Osteocyte (in vitro differentiated cells): Measurements from ENCODE around the gene ZNF57. TPM values are rescaled to one million over a fixed set of nuclear protein-coding genes. Genes with fewer than 3 reads are reported as not detected.

Experiments used
- DNase-seq: peaks from one replicate; pipeline ENCODE4 v3.0.0; 2021; ENCODE audit warnings: mixed read lengths; ENCODE audit not compliant: unreplicated experiment; ENCODE audit errors: extremely low spot score
- H3K27ac Mint-ChIP-seq: one replicate; pipeline ENCODE4 v1.8.0; 2021; ENCODE audit warnings: mild to moderate bottlenecking, mixed read lengths; ENCODE audit not compliant: unreplicated experiment
- H3K27me3 Mint-ChIP-seq: one replicate; pipeline ENCODE4 v1.8.0; 2021; ENCODE audit warnings: mixed read lengths; ENCODE audit not compliant: unreplicated experiment
- H3K36me3 Mint-ChIP-seq: one replicate; pipeline ENCODE4 v1.8.0; 2021; ENCODE audit warnings: mixed read lengths; ENCODE audit not compliant: unreplicated experiment
- H3K4me1 Mint-ChIP-seq: one replicate; pipeline ENCODE4 v1.8.0; 2021; ENCODE audit warnings: mixed read lengths; ENCODE audit not compliant: unreplicated experiment
- H3K4me3 Mint-ChIP-seq: one replicate; pipeline ENCODE4 v1.8.0; 2021; ENCODE audit warnings: mild to moderate bottlenecking, moderate library complexity, mixed read lengths; ENCODE audit not compliant: unreplicated experiment
- H3K9me3 Mint-ChIP-seq: one replicate; pipeline ENCODE4 v1.8.0; 2021; ENCODE audit warnings: mixed read lengths; ENCODE audit not compliant: unreplicated experiment
- CTCF ChIP-seq: fragments of 200-600 bp; sonication (generic); IDR thresholded peaks from 2 replicates; pipeline ENCODE4 v1.5.0; 2021; ENCODE audit warnings: antibody characterized with exemption, mild to moderate bottlenecking, moderate library complexity
- total RNA-seq: library from RNA; stranded (reverse); gene quantifications from 2 replicates; pipeline ENCODE4 v1.2.1, GENCODE V29; 2021

The ZNF57 gene
- total RNA-seq, 1 donor from 2014 or later = 4.0 TPM

- peaks cover 33% of the 10 kb centered on the region for H3K36me3 Mint-ChIP-seq
- no peak for DNase-seq
- peaks cover 18% of the 10 kb centered on the region for H3K9me3 Mint-ChIP-seq
- H3K27ac Mint-ChIP-seq = no peak overlapping the region
- H3K4me3 Mint-ChIP-seq = no peak overlapping the region
- TF ChIP-seq CTCF = no peak
- peaks cover 7% of the 10 kb centered on the region for H3K4me1 Mint-ChIP-seq
- no peaks in the 10 kb centered on the region for H3K27me3 Mint-ChIP-seq
These were observed 11.6 kb downstream of the ZNF57 start for GRCh38 chr19:2912306-2912705.

DNA sequence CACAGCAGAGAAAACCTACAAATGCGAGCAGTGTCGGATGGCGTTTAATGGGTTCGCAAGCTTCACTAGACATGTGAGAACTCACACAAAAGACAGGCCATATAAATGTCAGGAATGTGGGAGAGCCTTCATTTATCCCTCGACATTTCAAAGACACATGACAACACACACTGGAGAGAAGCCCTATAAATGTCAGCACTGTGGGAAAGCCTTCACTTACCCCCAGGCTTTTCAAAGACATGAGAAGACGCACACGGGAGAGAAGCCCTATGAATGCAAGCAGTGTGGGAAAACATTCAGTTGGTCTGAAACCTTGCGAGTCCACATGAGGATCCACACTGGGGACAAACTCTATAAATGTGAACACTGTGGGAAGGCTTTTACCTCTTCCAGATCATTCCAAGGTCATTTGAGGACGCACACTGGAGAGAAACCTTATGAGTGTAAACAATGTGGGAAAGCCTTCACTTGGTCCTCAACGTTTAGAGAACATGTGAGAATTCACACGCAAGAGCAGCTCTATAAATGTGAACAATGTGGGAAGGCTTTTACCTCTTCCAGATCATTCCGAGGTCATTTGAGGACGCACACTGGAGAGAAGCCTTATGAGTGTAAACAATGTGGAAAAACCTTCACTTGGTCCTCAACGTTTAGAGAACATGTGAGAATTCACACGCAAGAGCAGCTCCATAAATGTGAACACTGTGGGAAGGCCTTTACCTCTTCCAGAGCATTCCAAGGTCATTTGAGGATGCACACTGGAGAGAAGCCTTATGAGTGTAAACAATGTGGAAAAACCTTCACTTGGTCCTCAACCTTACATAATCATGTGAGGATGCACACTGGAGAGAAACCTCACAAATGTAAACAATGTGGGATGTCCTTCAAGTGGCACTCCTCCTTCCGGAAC is 16.8 kb downstream of the ZNF57 start:
- TF ChIP-seq CTCF = no peak
- no peak overlapping the region for H3K4me3 Mint-ChIP-seq
- no peaks in the 10 kb centered on the region for H3K4me1 Mint-ChIP-seq
- peaks cover 18% of the 10 kb centered on the region for H3K9me3 Mint-ChIP-seq
- peaks cover 46% of the 10 kb centered on the region for H3K36me3 Mint-ChIP-seq
- DNase-seq = no peak
- H3K27ac Mint-ChIP-seq = no peak overlapping the region
- no peaks in the 10 kb centered on the region for H3K27me3 Mint-ChIP-seq

- Mint-ChIP-seq H3K4me1 (no peaks in the 10 kb centered on the region), H3K27ac (no peak overlapping the region), H3K36me3 (peaks cover 14% of the 10 kb centered on the region), H3K4me3 (no peak overlapping the region), H3K27me3 (no peaks in the 10 kb centered on the region), H3K9me3 (peaks cover 3% of the 10 kb centered on the region)
- no peak for TF ChIP-seq CTCF
- no peak for DNase-seq
These were observed 22.3 kb downstream of the ZNF57 start for GRCh38 chr19:2922987-2923386.

DNA sequence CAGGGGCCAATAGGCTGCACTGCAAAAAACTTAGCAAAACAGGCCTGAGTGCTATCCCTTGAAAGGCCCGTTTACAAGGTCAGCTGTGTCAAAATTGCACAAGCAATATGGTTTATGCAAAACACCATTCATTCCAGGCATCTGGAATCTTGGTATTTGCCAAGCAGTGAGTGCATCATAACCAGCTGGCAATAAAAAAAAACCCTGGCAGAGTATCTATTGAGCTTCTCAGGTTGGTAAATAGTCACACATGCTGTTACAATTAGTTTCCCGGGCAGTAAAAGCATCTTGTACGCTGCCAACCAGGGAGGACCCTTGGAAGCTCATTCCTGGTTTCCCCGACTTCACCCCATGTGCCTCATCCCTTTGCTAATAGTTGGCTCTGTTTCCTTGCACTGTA is 22.8 kb downstream of the ZNF57 start:
- TF ChIP-seq CTCF = no peak
- no peaks in the 10 kb centered on the region for H3K4me1 Mint-ChIP-seq
- peaks cover 10% of the 10 kb centered on the region for H3K36me3 Mint-ChIP-seq
- no peak for DNase-seq
- H3K27ac Mint-ChIP-seq = no peak overlapping the region
- no peaks in the 10 kb centered on the region for H3K9me3 Mint-ChIP-seq
- H3K4me3 Mint-ChIP-seq = no peak overlapping the region
- no peaks in the 10 kb centered on the region for H3K27me3 Mint-ChIP-seq

- no peak for DNase-seq
- Mint-ChIP-seq H3K36me3 (peaks cover 7% of the 10 kb centered on the region), H3K9me3 (peaks cover 8% of the 10 kb centered on the region), H3K4me3 (no peak overlapping the region), H3K27me3 (no peaks in the 10 kb centered on the region), H3K4me1 (no peaks in the 10 kb centered on the region), H3K27ac (no peak overlapping the region)
- no peak for TF ChIP-seq CTCF
These were observed 25.8 kb downstream of the ZNF57 start for GRCh38 chr19:2926341-2927031.
